Measurements from ENCODE around the gene MGME1.

MGME1 gene

GRCh38 chr20:17961587-17961940, 7.3 kb upstream of the MGME1 start:
- DNase-seq = no peak

GRCh38 chr20:17963114-17963897, 5.5 kb upstream of the MGME1 start:
- no peak for DNase-seq

- DNase-seq = no peak
Measured at GRCh38 chr20:17964073-17964472, 4.7 kb upstream of the MGME1 start.

DNA sequence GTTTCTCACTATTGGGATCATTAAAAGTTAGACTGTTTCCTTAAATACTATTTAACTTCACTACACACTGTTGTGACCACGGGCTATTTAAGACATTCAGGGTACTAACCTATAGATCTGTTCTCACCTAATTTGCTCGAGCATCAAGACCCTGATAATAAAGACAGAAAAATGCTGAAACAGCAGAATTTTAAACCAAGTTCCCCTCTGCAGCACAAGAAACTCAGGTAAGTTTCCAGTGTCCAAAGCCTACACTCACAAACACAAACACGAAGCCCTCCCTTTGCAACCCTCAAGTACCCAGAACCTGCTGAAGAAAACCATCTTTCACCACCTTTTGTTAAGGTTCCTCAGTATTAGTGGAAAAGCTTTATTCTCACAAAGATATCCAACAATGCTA, 4.2 kb upstream of the MGME1 start:
- no peak for DNase-seq

DNA sequence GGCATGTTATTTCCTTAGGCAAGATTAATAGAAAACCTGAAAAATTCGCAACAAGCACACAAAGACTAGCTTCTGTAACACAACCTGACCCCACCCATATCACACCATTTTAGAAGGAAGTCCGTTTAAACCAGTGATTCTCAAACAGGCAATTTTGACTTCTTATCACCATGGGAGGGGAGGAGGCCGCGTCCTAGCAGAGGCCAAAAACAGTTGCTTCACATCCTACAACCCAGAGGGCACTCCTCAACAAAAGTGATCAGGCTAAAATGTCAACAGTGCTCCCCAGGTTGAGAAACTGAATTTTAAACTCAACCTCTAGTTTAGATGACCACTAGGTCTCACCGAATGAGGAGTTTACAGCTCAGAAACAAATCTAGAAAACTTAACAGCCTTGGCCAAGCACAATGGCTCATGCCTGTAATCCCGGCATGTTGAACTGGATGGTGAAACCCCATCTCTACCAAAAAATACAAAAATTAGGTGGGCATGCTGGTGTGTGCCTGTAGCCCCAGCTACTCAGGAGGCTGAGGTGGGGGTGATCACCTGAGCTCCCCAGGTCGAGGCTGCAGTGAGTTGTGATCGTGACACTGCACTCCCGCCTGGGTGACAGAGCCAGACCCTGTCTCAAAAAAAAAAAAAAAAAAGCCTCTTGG, 3.6 kb upstream of the MGME1 start:
- DNase-seq = no peak

- peak; percentile 33 for DNase-seq
Measured at GRCh38 chr20:17966432-17967310, 2.1 kb upstream of the MGME1 start.

DNA sequence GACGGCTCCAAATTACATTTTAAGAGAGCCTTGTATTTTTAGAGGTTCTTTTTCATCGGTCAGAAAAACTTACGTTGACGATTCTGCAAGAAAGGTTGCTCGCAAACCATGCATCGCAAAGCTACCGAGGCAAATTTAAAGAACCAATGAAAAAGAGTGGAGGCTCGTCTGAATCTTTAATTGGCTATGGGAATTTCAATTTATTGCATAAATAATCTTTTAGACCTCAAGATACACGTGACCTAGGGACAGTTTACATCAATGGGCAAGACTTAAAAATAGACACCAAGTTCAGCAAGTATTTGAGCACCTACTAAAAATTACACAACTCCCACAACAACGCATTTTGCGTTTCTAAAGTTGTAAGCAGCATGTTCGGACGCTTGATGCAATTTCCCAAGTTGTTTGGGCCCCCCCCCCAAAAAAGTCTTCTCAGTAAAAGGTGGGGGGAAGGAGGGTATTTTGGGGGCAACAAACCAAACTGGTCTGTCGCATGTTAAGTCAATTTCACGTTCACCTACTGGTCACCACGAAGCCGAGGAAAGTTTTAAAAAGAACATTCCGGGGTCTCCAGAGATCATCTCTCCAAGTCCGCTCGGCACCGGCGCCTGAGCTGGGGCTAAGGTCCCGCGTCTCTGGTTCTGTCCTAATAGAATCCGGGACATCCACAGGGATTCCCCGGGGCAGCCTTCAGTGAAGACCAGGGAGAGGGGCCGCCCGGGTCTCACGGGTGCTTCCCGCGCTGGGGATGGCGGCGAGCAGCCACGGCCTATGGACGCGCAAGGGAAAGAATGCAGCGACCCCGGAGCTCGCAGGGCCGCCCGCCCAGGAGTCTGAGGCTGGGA, 1.1 kb upstream of the MGME1 start:
- no peak for DNase-seq

DNA sequence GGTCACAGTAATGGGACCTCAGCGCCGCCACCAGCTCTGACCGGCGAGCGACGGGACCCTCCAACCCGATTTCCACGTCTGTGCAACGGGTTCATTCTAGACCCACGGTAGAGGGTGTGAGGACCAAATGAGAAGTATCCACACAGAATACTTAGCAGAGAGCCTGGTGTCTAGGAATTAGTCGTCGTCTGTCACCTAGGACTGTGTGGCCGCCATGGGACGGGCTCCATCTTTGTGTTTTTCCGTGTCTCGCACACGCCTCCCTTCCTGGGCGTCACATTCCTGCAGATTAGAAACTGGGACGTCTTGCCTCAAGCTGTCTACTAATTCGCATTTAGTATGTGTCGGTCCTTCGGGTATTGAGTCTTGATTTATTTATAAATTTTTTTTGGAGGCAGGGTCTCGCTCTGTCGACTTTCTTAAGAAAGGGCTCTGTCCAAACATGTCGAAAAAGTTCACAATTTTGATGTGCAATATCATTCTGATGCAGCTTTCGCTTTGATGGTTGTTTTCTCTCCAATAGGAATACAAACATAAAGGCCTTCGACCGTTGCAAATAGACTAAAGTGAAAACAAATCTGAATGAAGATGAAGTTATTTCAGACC, 563 bp downstream of the MGME1 start:
- DNase-seq = no peak

- peak; percentile 67 for DNase-seq
Measured at GRCh38 chr20:17969884-17970409, 1.1 kb downstream of the MGME1 start.

- DNase-seq = peak; percentile 60
Measured at GRCh38 chr20:17971300-17972013, 2.6 kb downstream of the MGME1 start.

DNA sequence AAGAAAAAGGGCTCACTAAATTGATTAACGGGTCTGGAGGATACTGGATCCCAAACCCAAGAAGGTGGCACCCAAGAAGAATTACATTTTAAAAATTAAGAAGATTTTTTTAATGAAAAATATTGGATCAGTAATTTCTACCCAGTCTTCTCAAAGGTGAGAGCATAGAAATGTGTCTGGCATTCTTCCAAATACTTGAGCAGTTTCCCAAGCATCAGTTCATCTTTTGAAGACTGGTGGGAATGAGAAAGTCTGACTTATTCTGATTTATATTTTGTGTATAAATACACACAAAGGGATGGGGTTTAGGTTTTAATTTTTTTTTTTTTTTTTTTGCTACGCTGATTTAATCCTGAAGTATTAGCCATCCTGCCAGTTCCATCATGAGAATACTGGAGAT, 3.3 kb downstream of the MGME1 start:
- DNase-seq = peak; percentile 30

DNA sequence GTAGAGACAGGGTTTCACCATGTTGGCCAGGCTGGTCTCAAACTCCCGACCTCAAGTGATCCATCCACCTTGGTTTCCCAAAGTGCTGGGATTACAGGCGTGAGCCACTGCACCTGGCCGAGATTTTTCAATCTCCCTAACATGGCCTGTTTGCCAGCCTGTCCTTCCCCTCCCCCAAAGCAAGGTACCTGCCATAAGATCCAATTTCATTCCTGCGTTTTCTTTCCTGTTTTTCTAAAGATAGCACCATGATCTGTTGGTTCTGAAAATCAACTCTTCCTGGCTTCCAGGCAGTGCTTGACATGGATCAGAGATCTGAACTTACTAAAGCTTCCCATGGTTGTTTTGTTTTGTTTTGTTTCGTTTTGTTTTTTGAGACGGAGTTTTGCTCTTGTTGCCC, 7.5 kb downstream of the MGME1 start:
- DNase-seq = no peak

DNA sequence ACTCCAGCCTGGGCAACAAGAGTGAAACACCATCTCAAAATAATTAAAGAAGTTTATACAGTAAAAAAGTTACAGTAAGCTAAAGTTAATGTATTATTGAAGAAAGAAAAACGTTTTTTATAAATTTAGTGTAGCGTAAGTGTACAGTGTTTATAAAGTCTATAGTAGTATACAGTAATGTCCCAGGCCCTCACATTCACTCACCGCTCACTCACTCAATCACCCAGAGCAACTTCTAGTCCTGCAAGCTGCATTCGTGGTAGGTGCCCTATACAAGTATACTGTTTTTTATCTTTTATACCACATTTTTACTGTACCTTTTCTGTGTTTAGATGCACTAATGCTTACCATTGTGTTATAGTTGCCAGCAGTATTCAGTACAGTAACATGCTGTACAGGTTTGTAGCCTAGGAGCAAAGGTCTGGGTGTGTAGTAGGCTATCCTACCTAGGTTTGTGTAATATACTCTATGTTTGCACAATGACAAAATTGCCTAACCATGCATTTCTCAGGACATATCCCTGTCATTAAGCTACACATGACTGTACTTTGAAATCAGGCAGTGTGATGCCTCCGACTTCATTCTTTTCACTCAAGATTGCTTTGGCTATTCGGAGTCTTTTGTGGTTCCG, 16.7 kb downstream of the MGME1 start:
- no peak for DNase-seq

GRCh38 chr20:17987988-17988387, 19.2 kb downstream of the MGME1 start:
- no peak for DNase-seq

- DNase-seq = no peak
Measured at GRCh38 chr20:17990278-17990972, 21.6 kb downstream of the MGME1 start.

- DNase-seq = no peak
Measured at GRCh38 chr20:17992224-17992637, 23.4 kb downstream of the MGME1 start.

GRCh38 chr20:17992847-17993513, 24.2 kb downstream of the MGME1 start:
- DNase-seq = no peak

- DNase-seq = no peak
Measured at GRCh38 chr20:17993546-17993945, 24.7 kb downstream of the MGME1 start.

- DNase-seq = peak; percentile 49
Measured at GRCh38 chr20:17995967-17996819, 27.4 kb downstream of the MGME1 start.

Data from kidney glomerular epithelial cell (primary cell).